ENCODE results near the gene TUBA1B.

DNA sequence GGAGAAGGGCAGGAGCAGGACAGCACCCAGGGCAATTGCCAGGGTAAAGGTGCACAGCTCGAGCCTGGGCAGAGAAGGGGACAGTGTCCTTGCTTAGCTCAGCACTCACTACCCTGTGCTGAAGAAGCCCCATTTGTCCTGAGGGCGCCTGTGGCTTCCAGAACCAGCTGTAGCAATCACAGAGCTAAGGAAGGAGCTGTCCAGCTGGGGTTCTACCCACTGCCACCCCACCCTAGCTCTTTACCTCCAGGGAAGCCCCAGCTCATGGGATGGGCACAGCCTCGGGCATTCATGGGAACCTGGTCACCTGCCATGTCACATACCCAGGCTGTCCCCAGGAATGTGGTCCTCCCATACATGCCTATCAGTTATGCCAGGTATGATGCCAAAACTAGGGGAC is 26.4 kb downstream of the TUBA1B start:
- TF ChIP-seq, protein P1, sequence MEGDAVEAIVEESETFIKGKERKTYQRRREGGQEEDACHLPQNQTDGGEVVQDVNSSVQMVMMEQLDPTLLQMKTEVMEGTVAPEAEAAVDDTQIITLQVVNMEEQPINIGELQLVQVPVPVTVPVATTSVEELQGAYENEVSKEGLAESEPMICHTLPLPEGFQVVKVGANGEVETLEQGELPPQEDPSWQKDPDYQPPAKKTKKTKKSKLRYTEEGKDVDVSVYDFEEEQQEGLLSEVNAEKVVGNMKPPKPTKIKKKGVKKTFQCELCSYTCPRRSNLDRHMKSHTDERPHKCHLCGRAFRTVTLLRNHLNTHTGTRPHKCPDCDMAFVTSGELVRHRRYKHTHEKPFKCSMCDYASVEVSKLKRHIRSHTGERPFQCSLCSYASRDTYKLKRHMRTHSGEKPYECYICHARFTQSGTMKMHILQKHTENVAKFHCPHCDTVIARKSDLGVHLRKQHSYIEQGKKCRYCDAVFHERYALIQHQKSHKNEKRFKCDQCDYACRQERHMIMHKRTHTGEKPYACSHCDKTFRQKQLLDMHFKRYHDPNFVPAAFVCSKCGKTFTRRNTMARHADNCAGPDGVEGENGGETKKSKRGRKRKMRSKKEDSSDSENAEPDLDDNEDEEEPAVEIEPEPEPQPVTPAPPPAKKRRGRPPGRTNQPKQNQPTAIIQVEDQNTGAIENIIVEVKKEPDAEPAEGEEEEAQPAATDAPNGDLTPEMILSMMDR (conservative IDR thresholded peaks at IDR 0.05; ENCODE audit: low read depth, low read length): no peak
- no peak for TF ChIP-seq EZH2 (IDR thresholded peaks at IDR 0.05; ENCODE audit: low read length, unreplicated experiment)

All from PC-3 (cell line).